Retinal pigment epithelial cell (primary cell): Measurements from ENCODE around the gene USP2.
A peak's percentile ranks its signal among the peaks of the same experiment; 100 is the strongest.

Experiments used
- DNase-seq: peaks from one replicate; pipeline ENCODE4 v3.0.0-alpha.2; 2010; ENCODE audit warnings: low read depth
- H3K4me3 ChIP-seq: 2 replicates; pipeline ENCODE4 v1.5.1; 2011; ENCODE audit warnings: mild to moderate bottlenecking, low read length, control low read depth, moderate library complexity
- TF ChIP-seq, protein P1 (sequence below): conservative IDR thresholded peaks from 2 replicates; pipeline ENCODE4 v1.5.1; 2011; ENCODE audit warnings: low read depth, low read length, control low read depth, inconsistent platforms

Gene USP2

GRCh38 chr11:119345685-119346084 is 35.8 kb downstream of the USP2 start:
- DNase-seq: no peak

DNA sequence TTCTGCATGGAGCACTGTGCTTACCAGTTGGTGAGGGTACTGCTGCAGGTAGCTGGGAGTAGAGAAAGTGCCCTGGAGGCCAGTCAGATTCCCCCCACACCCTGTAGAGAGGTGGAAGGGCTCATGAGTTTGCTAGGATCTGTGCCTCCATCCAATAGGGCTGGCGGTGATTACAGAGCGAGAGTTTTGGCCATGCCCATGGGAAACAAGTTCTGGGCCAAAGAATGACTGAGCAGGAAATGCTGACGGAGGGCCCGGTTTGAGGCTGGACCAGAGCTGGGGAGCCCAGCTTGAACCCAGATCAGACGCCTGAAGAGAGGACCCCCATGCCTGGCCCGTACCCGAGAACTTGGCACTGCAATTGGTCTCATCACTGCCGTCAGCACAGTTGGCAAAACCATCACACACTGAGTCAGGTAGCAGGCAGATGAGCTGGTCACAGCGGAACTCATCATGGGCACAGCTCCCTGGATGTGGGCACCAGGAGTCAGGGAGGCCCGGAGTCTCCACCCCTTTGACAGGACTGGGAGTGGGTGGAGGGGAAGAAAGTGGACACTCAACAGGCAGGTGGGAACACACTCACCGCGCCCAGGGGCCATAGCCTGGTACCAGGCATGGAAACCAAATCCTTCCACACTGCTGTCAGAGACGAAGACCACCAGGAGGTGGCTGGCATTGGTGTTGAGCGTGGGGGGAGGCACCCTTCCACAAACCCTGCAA is 37.0 kb downstream of the USP2 start:
- DNase-seq: no peak
- H3K4me3 ChIP-seq: peak overlapping the region; percentile 47
- TF ChIP-seq, protein P1, sequence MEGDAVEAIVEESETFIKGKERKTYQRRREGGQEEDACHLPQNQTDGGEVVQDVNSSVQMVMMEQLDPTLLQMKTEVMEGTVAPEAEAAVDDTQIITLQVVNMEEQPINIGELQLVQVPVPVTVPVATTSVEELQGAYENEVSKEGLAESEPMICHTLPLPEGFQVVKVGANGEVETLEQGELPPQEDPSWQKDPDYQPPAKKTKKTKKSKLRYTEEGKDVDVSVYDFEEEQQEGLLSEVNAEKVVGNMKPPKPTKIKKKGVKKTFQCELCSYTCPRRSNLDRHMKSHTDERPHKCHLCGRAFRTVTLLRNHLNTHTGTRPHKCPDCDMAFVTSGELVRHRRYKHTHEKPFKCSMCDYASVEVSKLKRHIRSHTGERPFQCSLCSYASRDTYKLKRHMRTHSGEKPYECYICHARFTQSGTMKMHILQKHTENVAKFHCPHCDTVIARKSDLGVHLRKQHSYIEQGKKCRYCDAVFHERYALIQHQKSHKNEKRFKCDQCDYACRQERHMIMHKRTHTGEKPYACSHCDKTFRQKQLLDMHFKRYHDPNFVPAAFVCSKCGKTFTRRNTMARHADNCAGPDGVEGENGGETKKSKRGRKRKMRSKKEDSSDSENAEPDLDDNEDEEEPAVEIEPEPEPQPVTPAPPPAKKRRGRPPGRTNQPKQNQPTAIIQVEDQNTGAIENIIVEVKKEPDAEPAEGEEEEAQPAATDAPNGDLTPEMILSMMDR: no peak

More at GRCh38 chr11:119345685-119346084, 35.8 kb downstream of the USP2 start:
- TF ChIP-seq, protein P1: no peak
- peak overlapping the region; percentile 47 for H3K4me3 ChIP-seq

- no peak for DNase-seq
- no peak overlapping the region for H3K4me3 ChIP-seq
These were observed 37.8 kb downstream of the USP2 start for GRCh38 chr11:119343726-119344125.

GRCh38 chr11:119342362-119343130 is 38.9 kb downstream of the USP2 start:
- H3K4me3 ChIP-seq: no peak overlapping the region
- DNase-seq: no peak
- TF ChIP-seq, protein P1: no peak

More at GRCh38 chr11:119343726-119344125, 37.8 kb downstream of the USP2 start:
- TF ChIP-seq, protein P1: no peak

DNA sequence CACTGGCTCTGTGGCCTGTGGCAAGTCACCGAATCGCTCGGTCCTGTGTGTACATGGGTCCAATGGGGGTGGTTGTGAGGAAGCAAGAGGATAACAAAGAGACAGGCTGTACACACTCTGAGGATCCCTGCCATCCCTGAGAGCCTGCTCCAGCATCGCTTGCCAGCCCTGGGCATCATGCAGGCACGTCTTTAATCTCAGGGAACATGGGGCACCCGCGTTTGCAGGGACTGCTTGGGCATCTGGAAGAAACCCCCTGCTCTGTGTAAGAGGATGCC is 39.5 kb downstream of the USP2 start:
- no peak for DNase-seq
- H3K4me3 ChIP-seq: no peak overlapping the region
- TF ChIP-seq, protein P1: no peak

DNA sequence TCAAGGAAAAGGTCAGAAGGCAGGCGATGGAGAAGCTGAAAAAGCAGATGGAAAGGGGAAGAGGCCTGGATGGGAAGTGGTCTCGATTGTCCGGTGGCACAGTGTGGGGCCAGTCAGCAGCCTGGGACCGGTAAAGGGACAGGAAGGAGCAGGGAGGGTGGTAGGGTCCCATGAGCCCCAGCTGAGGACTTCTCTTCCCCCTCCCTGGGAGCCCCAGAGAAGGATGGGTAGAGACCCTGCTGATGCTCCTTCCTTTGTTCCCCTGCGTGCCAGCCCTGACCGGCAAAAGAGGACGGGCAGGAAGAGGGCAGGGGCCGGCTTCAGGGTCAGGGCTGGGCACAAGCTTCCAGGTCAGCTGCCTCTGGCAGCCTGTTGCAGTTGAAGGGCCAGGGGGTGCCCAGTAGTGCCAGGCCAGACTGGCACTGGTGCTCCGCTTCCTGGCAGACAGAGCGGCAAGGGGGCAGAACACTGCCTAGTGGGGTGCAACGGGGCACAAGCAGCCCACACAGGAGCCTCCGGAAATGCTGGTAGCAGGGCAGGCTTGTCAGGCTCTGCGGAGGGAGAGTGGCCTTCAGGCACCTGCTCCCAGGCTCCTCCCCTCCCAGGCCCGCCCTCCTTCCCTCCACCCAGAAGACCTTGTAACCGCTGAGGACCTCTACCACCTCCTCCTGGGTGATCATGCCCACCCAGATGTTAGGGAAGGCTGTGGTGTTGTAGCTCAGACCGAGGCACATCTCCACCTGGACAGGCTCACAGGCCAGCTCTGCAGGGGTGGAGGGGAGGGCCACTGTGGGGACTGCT is 40.1 kb downstream of the USP2 start:
- no peak for DNase-seq
- peak overlapping the region; percentile 72 for H3K4me3 ChIP-seq
- TF ChIP-seq, protein P1: no peak
